Measurements from ENCODE around the gene DIPK1B.
A peak's percentile ranks its signal among the peaks of the same experiment; 100 is the strongest.

Gene DIPK1B

DNA sequence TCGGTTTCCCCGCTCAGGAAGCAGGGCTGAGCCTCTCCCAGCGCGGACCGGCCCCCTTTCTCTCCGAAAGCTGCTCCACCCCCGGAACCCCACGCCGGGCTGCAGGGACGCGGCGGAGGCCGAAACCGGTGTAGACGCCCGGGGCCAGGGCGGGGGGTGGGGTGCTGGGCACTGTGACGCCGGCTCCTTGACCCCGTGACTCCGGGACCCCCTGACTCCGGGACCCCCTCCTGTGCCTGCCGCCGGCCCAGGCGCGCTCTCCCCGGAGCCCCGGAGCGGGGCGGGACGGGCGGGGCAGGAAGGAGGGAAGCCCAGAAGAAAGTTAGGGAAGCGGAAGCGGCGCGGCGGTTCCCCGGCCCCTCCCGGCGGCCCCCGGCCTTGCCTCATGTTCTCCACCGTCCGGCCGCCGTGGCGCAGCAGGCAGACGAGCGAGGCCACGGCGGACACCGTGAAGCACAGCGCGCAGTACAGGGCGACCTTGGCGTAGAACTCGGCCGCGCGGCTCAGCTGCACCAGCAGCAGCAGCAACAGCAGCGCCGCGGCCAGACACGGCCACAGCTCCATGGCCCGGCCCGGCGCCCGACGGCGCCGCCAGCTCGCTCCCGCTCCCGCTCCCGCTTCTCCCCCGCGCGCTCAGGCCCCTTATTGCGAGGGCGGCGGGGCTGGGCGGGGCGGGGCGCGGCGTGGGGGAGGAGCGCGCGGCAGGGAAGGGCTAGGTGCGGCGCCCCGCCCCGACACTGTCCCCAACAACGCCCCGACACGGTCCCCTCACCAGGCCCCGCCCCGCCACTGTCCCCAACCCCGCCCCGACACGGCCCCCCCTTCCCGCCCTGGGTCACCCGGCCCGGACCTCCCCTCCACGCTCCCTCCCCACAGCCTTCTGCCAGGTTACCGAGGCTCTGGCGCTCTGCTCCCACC lies 25.3 kb upstream of the DIPK1B start, which contains the start of gene AGPAT2:
AGPAT2 (minus strand) TSS at position 664 of the 918 bp plus-strand sequence; CDS start at position 564, 100 bp downstream.
- peak; percentile 75 for DNase-seq

- DNase-seq = no peak
Measured at GRCh38 chr9:136687721-136688223, 24.6 kb upstream of the DIPK1B start.

DNA sequence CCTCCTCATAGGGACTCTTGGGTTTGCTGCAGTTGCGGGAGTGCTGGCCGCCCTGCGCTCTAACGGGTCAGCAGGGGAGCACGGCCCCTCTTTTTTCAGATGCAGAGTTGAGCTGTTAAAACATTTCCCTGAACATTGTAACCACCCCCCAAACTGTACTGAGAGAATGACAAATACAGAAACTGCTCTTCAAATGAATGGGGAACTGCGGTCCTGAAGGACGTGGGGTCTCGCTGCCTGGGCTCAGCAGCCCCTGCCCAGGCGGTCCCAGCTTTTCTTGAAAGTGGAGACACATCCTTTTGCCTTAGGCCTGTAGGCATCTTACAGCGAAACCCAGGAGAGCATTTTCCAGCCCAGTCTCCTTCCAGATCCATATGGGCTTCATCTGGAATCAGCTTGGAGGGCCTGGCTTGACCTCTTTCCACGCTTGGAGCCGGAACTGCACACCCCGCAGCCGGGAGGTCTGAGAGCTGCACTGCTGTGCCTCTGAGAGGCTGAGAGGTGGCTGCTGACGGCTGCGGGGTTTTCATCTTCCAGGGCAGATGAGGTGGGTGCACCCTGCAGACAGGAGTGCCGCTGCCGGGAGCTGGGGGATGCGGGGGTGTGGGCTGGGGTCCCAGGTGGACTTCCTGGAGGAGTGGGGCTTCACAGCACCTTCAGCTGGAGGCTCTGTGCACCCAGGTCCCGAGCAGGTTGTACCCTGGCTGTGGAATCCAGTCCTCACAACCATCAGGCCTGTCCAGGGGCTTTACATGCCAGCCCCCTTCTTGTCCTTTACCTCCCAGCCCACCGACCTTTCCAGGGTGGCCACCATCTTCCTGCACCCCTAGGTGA lies 23.9 kb upstream of the DIPK1B start:
- DNase-seq = peak; percentile 27

GRCh38 chr9:136689108-136689460 lies 23.3 kb upstream of the DIPK1B start:
- DNase-seq = no peak

DNA sequence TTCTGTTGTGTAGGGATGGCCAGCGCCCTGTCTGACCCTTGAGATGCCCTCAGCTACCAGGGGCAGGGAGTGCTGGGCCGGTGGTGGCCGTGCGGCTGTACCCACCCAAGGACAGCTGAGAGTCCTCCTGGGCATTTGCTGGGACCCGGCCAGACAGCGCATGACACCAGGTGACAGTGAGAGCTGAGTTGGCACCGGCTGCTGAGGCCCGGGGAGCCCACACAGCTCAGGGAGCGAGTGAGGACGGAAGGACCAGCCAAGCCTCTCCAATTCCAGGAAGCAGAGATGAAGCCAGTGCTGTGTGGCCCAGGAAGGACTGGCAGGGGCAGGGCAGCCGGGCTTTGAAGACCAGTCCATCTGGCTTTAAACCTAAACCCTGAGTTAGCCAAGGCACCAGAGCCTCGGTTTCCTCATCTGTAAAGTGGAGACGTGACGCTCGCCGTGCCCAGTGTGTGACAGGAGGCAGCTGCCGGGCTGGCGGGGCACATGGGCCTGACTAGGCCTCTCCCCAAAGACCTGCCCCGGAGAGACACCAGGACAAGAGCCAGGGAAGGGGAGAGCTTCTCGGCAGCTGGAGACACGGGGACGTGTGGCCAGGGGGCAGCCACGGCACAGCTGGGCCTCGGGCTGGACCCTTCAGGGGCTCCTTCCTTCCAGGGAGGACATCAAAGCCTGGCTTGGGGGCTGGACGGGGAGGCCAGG lies 22.1 kb upstream of the DIPK1B start:
- no peak for DNase-seq

DNA sequence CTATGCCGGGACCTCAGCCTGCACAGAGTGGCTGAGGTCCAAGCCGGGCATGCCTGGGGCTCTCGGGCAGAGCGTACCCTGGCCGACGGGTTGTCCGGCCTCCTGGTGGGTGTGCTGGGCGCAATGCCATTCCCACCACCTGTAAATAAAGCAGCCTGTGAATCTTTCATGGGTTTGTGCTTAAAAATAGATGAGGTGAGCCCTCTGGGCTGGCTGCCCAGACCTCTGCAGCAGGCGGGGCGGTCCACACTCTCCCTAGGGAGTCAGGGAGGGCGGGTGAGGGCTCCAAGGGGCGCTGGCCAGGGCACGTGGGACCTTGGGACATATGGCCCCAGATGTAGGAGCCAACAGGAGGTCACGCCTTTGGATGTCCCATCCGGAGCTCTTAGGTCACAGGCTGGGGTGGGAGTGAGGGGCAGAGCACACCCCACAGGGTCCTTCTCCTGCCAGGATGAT lies 21.5 kb upstream of the DIPK1B start:
- no peak for DNase-seq

- DNase-seq = peak; percentile 46
Measured at GRCh38 chr9:136691316-136692184, 20.8 kb upstream of the DIPK1B start.

- no peak for DNase-seq
Measured at GRCh38 chr9:136692185-136693134, 19.9 kb upstream of the DIPK1B start.

DNA sequence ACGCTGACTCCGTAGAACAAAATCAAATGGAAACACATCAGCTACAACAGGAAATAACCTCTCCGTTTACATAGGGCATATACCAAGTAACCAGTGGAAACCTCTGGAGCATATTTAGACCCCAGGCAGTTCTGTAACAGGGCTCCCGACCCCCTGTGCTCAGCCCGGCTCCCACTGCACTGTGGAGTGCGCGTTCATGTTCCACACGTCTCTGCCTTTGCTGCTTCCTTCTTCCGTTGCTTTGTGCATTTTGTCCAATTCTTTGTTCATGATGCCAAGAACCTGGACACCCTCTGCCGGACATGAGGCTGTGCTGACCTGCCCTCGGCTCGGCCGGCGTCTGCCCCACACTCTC lies 19.3 kb upstream of the DIPK1B start:
- no peak for DNase-seq

DNA sequence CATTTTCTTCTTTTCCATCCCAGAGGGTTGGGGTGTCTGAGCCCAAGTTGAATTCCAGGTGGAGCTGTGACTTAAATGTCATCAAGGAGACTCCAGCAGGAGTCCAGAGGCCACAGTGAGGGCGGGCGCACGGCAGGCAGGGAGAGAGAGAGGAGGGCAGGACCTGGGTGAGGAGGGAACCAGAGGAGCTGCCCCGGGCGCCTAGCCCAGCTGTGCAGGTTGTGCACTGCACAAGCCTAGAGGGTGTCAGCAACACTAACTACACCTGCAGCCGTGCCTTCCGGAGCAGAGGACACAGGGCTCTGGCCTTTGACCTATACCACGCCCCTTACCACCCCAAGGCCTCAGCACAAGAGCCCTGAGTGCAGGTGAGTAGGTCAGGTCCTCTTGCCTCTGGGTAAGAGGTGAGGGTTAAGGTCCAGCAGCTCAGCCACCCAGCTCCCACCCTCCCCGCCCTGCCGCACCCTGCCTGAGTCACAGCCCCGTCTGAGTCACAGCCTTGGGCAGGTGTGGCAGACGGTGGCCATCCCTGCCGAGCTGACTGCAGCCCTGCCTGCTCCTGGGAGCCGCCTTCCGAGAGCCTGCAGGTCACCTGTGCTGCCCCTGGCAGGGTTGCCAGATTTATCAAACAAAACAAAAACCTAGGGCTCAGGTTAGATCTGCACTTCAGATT lies 18.7 kb upstream of the DIPK1B start:
- no peak for DNase-seq

GRCh38 chr9:136694163-136694871 lies 18.1 kb upstream of the DIPK1B start:
- peak; percentile 69 for DNase-seq

- no peak for DNase-seq
Measured at GRCh38 chr9:136694872-136695247, 17.5 kb upstream of the DIPK1B start.

GRCh38 chr9:136695435-136695895 lies 16.9 kb upstream of the DIPK1B start:
- DNase-seq = peak; percentile 37

DNA sequence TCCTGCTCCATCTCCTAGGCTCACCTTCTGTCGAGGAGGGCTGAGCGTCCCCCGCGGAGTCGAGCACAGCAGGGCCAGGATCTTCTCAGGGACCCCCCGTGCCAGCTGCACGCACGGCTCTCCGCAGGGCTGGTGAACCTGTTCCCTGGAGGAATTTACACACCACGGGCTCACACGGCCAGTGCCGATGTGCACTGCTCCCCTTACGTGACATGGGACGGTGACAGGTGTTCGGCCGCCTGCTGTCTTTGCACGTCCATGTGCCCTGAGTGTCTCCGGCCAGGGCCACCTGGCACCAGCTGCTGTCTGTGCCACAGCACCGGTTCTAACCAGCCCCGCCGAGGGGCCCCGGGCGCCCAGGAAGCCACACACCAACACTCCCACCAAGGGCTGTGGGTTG lies 16.4 kb upstream of the DIPK1B start:
- DNase-seq = peak; percentile 46

GRCh38 chr9:136696502-136696901 lies 15.9 kb upstream of the DIPK1B start:
- DNase-seq = peak; percentile 61

- peak; percentile 69 for DNase-seq
Measured at GRCh38 chr9:136697146-136697820, 15.1 kb upstream of the DIPK1B start.

DNA sequence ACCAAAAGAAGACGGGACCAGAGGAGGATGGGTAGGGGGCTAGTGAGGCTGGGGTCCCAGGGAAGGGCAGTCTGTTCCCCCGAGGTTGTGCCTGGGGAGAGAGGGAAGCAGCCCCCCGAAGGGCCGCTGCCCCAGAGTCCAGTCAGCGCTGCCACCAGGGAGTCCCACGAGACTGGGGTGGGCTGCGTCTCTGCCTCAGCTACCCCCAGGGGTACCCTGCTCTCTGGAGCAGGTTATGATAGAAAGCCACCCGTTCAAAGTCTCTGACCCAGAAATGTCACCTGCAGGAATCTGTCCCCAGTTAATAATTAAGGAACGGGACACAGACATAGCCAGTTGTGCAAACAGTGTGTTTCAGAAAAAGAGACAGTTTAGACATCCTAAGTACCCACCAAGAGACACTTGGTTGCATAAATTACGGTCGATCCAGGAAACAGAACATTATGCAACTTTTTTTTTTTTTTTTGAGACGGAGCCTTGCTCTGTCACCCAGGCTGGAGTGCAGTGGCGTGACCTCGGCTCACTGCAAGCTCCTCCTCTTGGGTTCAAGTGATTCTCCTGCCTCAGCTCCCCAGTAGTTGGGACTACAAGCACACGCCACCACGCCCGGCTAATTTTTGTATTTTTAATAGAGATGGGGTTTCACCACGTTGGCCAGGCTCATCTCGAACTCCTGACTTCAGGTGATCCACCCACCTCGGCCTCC lies 14.4 kb upstream of the DIPK1B start:
- no peak for DNase-seq

DNA sequence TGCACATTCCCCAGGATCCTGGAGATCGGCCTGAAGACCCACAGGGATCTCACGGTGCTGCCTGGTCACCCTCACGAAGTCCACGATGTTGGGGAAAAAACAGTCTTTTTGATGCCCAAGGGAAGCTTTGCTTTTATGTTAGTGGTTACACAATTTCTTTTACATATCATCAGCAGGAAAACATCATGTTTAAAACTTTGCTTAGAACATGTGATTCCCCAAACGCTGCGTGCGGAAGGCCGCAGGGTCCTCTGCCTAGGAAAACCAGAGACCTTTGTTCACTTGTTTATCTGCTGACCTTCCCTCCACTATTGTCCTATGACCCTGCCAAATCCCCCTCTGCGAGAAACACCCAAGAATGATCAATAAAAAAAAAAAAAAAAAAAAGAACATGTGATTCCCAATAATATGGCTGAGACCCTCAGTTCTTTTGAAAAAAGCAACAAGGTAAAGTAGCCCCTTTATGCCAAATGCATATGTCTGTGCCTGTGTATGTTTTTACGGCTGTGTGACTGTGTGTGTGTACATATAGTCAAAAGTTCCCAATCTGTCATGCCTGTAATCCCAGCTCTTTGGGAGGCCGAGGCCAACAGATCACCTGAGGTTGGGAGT lies 13.6 kb upstream of the DIPK1B start:
- no peak for DNase-seq
